ENCODE measurements around the gene FOSL2. TPM values are rescaled to one million over a fixed set of nuclear protein-coding genes. Genes with fewer than 3 reads are reported as not detected.

FOSL2 gene
- polyA plus RNA-seq, 1 of the 3 experiments (the other 2 are of a cell fraction): 41.7 TPM

DNA sequence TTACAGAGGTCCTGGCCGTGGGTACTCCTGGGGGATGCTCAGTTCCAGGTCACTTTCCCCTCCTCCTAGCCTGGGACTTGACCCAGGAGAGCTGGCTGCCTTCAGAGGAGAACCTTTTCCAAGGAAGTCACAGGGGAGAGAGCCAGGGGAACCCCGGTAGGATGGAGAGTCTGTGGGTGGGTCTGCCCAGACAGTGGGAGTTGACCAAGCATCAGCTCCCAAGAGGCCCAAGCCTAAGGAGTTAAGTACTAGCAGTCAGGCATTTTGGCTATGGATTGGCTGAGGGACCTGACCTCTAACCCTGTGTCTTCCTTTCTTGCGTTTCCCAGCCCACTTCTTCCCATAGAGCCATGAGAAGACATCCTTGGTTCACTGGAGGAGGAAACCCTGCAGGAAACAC is 54.4 kb downstream of the FOSL2 start:
- H2AFZ ChIP-seq (ENCODE audit: low read depth): 0 out of 2 replicates have a peak overlapping the region, but pooled peaks have one; percentile 1
- H4K20me1 ChIP-seq (ENCODE audit: insufficient read depth): no peaks in the 10 kb centered on the region
- no peaks in the 10 kb centered on the region for H3K27me3 ChIP-seq (ENCODE audit: insufficient read depth)
- 98% methylated on average over 3 of the region's 3 CpGs for WGBS (ENCODE audit: low lambda C conversion rate)
- peaks cover 3 to 35% of the 10 kb centered on the region in 2 experiments; a peak in 3 of 4 replicates for H3K4me1 ChIP-seq (ENCODE audit: control insufficient read depth in 1 of 2, insufficient read depth in 2 of 2, low read depth in 1 of 2, low read length in 1 of 2)
- H3K9me2 ChIP-seq: no peaks in the 10 kb centered on the region
- TF ChIP-seq RFX5 (IDR thresholded peaks at IDR 0.05; ENCODE audit: low read length) (no peak), JUND (IDR thresholded peaks at IDR 0.05) (no peak), TAF1 (IDR thresholded peaks at IDR 0.05; ENCODE audit: borderline replicate concordance, low read depth, low read length) (no peak), SMC3 (IDR thresholded peaks at IDR 0.05; ENCODE audit: low read depth, low read length) (no peak), YY1 (IDR thresholded peaks at IDR 0.05; ENCODE audit: low read depth) (no peak), SIN3A (IDR thresholded peaks at IDR 0.05; ENCODE audit: borderline replicate concordance, low read depth, low read length) (no peak), USF1 (IDR thresholded peaks at IDR 0.05; ENCODE audit: borderline replicate concordance, low read depth) (no peak), RAD21 (IDR thresholded peaks at IDR 0.05; ENCODE audit: low read length) (no peak), NRF1 (IDR thresholded peaks at IDR 0.05; ENCODE audit: low read depth, low read length) (no peak), CHD2 (IDR thresholded peaks at IDR 0.05; ENCODE audit: low read length, partially characterized antibody) (no peak), MXI1 (IDR thresholded peaks at IDR 0.05; ENCODE audit: low read depth, low read length) (no peak), NFIC (IDR thresholded peaks at IDR 0.05; ENCODE audit: borderline replicate concordance) (no peak), EP300 (IDR thresholded peaks at IDR 0.05; ENCODE audit: borderline replicate concordance in 1 of 2, low read depth in 1 of 2, low read length in 1 of 2) (no peak), TEAD4 (IDR thresholded peaks at IDR 0.05; ENCODE audit: borderline replicate concordance, insufficient read depth) (no peak), EZH2phosphoT487 (IDR thresholded peaks at IDR 0.05; ENCODE audit: borderline replicate concordance, low read depth) (no peak), FOXJ3 (CRISPR knock-in tag; IDR thresholded peaks at IDR 0.05) (no peak)
- TF ChIP-seq, protein P1, sequence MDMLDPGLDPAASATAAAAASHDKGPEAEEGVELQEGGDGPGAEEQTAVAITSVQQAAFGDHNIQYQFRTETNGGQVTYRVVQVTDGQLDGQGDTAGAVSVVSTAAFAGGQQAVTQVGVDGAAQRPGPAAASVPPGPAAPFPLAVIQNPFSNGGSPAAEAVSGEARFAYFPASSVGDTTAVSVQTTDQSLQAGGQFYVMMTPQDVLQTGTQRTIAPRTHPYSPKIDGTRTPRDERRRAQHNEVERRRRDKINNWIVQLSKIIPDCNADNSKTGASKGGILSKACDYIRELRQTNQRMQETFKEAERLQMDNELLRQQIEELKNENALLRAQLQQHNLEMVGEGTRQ (IDR thresholded peaks at IDR 0.05; ENCODE audit: borderline replicate concordance, low read depth, low read length): no peak
- H3K79me2 ChIP-seq (ENCODE audit: insufficient read depth): no peaks in the 10 kb centered on the region
- no peak for DNase-seq
- no peaks in the 10 kb centered on the region for H3K9me3 ChIP-seq
- peaks cover 12% of the 10 kb centered on the region for H3F3A ChIP-seq (replicated peaks; ENCODE audit: insufficient read depth)
- H3K4me2 ChIP-seq: no peak overlapping the region
- no peaks in the 10 kb centered on the region for H3K36me3 ChIP-seq (replicated peaks in 1 of 2; ENCODE audit: control insufficient read depth in 1 of 2, insufficient read depth in 2 of 2, low read length in 1 of 2)
- ChIA-PET POLR2A (no interaction called here), CTCF (interaction anchor here (0.6 to 1.9 kb wide), 6 partner anchors 505 to 1798 kb away, joined by 3 to 8 read pairs (median 4); no protein-coding TSS in a partner anchor)
- H3K9ac ChIP-seq: no peak overlapping the region
- H3K4me3 ChIP-seq (ENCODE audit: low read depth in 2 of 2, low read length in 1 of 2): no peak overlapping the region
- H3K27ac ChIP-seq (ENCODE audit: low read depth in 2 of 2, low read length in 1 of 2): no peak overlapping the region
